Measurements from ENCODE around the gene CACFD1. TPM values are rescaled to one million over a fixed set of nuclear protein-coding genes. Genes with fewer than 3 reads are reported as not detected.

CACFD1 gene
- total and polyA plus RNA-seq, 2 of the 13 experiments (the other 11 are each of a cell fraction or from before 2014, with no cell fraction given): 13.8 to 14.6 TPM

DNA sequence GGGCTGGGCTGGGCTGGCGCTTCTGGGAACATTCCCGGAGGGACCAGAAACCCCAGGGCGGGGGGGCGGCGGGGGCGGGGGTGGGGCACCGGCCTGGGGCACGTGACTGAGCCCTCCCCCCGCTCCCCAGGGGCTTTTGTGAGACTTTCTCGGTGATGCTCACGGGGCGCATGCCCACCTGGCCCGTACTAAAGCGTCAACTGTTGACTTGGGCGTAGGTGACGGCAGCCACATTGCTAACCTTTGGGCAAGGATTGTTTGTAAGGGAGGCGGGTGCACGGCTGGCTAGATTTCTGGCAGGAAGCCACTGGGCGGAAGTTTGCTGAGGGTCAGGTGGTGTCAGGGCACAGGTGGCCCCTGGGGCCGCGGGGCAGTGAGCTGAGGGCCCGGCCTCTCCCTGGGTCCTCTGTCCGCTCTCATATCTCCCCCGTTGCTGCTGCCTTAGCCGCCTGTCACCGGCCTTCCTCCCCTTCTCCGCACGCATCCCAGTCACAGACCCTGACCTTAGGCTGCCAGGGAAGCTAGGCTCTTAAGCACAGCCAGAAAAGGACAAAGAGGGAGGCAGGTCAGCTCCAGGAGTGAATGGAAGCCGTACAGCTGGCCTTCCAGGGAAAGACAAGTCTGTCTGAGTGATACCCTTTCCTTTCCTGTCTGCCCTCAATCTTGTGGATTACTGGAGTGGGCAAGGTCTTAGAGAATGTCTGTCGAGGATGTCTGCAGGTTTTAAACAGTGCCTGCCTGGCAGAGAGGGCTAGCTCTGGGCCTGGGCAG is 812 bp downstream of the CACFD1 start:
- POLR2A ChIA-PET: interaction anchor here (0.7 to 3.2 kb wide), 22 partner anchors 9 to 430 kb away, joined by 3 to 50 read pairs (median 5); partner anchors contain the start of genes ADAMTS13, GTF3C5, MED22 and REXO4
- FAIRE-seq (peak; percentile 86), ATAC-seq (peak; percentile 75), DNase-seq (ENCODE audit: low spot score) (peak; percentile 97)
- H3K9me3 ChIP-seq (ENCODE audit: low read length): no peaks in the 10 kb centered on the region
- H3K27me3 ChIP-seq (ENCODE audit: control insufficient read depth in 1 of 2, insufficient read depth in 2 of 2, low read length in 2 of 2): no peaks in the 10 kb centered on the region; a peak in 1 of 5 replicates
- no peaks in the 10 kb centered on the region; the same call in 1 of the 2 replicates for H4K20me1 ChIP-seq (ENCODE audit: insufficient read depth, low read length)
- H2AFZ ChIP-seq (ENCODE audit: low read length): no peak overlapping the region
- H3K9ac ChIP-seq (ENCODE audit: insufficient read depth, low read depth, low read length): peak overlapping the region; percentile 98
- in situ Hi-C loops (cut with HindIII; ENCODE audit: extremely low pct_ligation_motif_present, low pct_unique_long_range_greater_than_20kb): no loop called here
- 0% methylated on average over 5 of the region's 30 CpGs for WGBS (ENCODE audit: low lambda C conversion rate)
- H3K4me1 ChIP-seq (ENCODE audit: insufficient read depth, low read length): peaks cover 52% of the 10 kb centered on the region
- CTCF ChIA-PET (ENCODE audit: low intra/inter-chr PET ratio, low total read pairs): interaction anchor here (1.7 kb wide), 1 partner anchor 26 kb away, joined by 4 read pairs; no protein-coding TSS in a partner anchor
- H3K36me3 ChIP-seq (replicated peaks in 1 of 2; ENCODE audit: control insufficient read depth in 1 of 2, insufficient read depth in 2 of 2, low read length in 2 of 2): peaks cover 5 to 9% of the 10 kb centered on the region in 2 experiments; a peak in 3 of 5 replicates
- peak overlapping the region; percentile 99 for H3K27ac ChIP-seq (ENCODE audit: extremely low read length, insufficient read depth, low read length)
- H3K4me2 ChIP-seq (ENCODE audit: low read depth, low read length): peak overlapping the region; percentile 99
- peaks cover 14% of the 10 kb centered on the region for H3K79me2 ChIP-seq (ENCODE audit: insufficient read depth, low read length)
- intact Hi-C loops (cut with micrococcal nuclease; ENCODE audit: unreplicated experiment): loop anchor here (1.0 kb wide), 1 partner anchor 19 kb away; the partner anchor contains the start of gene SLC2A6
- H3K4me3 ChIP-seq (replicated peaks in 1 of 3; ENCODE audit: insufficient read depth in 1 of 3, low read depth in 2 of 3, low read length in 3 of 3): peak overlapping the region; percentile 89 to 94 (median 89)
- BruUV-seq (replicated peaks): TSS peak; percentile 70
- TF ChIP-seq SCMH1 (CRISPR knock-in tag; IDR thresholded peaks at IDR 0.05; ENCODE audit: borderline replicate concordance) (no peak), ZNF879 (CRISPR knock-in tag; IDR thresholded peaks at IDR 0.05) (peak; percentile 38; the same call in 1 of the 2 replicates), DMAP1 (CRISPR knock-in tag; IDR thresholded peaks at IDR 0.05) (peak; percentile 63; the same call in 1 of the 2 replicates), ZNF772 (CRISPR knock-in tag; IDR thresholded peaks at IDR 0.05) (peak; percentile 85), SP2 (CRISPR knock-in tag; IDR thresholded peaks at IDR 0.05) (no peak; the same call in 1 of the 2 replicates), ZNF121 (CRISPR knock-in tag; IDR thresholded peaks at IDR 0.05) (peak; percentile 44; the same call in 1 of the 2 replicates), ZIK1 (CRISPR knock-in tag; IDR thresholded peaks at IDR 0.05; ENCODE audit: borderline replicate concordance, low read depth) (0 out of 2 replicates have a peak, but pooled peaks have one; percentile 44), ZBTB21 (CRISPR knock-in tag; IDR thresholded peaks at IDR 0.05) (no peak), ZNF724P (CRISPR knock-in tag; IDR thresholded peaks at IDR 0.05; ENCODE audit: borderline replicate concordance) (peak; percentile 95), TARDBP (CRISPR knock-in tag; IDR thresholded peaks at IDR 0.05) (peak; percentile 56; the same call in 1 of the 2 replicates), KLF12 (CRISPR knock-in tag; IDR thresholded peaks at IDR 0.05; ENCODE audit: borderline replicate concordance) (peak; percentile 27; the same call in 1 of the 2 replicates), ZSCAN30 (CRISPR knock-in tag; IDR thresholded peaks at IDR 0.05) (no peak), HMG20B (CRISPR knock-in tag; conservative IDR thresholded peaks at IDR 0.05) (0 out of 2 replicates have a peak, but pooled peaks have one; percentile 13), SNAPC2 (CRISPR knock-in tag; IDR thresholded peaks at IDR 0.05) (no peak), SKIL (CRISPR knock-in tag; IDR thresholded peaks at IDR 0.05; ENCODE audit: borderline replicate concordance) (no peak)
- TF ChIP-seq, protein P1, sequence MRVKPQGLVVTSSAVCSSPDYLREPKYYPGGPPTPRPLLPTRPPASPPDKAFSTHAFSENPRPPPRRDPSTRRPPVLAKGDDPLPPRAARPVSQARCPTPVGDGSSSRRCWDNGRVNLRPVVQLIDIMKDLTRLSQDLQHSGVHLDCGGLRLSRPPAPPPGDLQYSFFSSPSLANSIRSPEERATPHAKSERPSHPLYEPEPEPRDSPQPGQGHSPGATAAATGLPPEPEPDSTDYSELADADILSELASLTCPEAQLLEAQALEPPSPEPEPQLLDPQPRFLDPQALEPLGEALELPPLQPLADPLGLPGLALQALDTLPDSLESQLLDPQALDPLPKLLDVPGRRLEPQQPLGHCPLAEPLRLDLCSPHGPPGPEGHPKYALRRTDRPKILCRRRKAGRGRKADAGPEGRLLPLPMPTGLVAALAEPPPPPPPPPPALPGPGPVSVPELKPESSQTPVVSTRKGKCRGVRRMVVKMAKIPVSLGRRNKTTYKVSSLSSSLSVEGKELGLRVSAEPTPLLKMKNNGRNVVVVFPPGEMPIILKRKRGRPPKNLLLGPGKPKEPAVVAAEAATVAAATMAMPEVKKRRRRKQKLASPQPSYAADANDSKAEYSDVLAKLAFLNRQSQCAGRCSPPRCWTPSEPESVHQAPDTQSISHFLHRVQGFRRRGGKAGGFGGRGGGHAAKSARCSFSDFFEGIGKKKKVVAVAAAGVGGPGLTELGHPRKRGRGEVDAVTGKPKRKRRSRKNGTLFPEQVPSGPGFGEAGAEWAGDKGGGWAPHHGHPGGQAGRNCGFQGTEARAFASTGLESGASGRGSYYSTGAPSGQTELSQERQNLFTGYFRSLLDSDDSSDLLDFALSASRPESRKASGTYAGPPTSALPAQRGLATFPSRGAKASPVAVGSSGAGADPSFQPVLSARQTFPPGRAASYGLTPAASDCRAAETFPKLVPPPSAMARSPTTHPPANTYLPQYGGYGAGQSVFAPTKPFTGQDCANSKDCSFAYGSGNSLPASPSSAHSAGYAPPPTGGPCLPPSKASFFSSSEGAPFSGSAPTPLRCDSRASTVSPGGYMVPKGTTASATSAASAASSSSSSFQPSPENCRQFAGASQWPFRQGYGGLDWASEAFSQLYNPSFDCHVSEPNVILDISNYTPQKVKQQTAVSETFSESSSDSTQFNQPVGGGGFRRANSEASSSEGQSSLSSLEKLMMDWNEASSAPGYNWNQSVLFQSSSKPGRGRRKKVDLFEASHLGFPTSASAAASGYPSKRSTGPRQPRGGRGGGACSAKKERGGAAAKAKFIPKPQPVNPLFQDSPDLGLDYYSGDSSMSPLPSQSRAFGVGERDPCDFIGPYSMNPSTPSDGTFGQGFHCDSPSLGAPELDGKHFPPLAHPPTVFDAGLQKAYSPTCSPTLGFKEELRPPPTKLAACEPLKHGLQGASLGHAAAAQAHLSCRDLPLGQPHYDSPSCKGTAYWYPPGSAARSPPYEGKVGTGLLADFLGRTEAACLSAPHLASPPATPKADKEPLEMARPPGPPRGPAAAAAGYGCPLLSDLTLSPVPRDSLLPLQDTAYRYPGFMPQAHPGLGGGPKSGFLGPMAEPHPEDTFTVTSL (CRISPR knock-in tag; IDR thresholded peaks at IDR 0.05; ENCODE audit: borderline replicate concordance): no peak

All from HepG2 (cell line).